GM12878 (cell line): ENCODE results near the gene NEK11. TPM values are rescaled to one million over a fixed set of nuclear protein-coding genes. Genes with fewer than 3 reads are reported as not detected.

Experiments
- ATAC-seq: fragments of 200-7000 bp; cut with Tn5 transposase; 3 replicates; pipeline ENCODE4 v1.9.1; 2020; ENCODE audit warnings: mild to moderate bottlenecking, moderate library complexity
- BruUV-seq: library from RNA; stranded (reverse); fragments of 400-500 nt; replicated peaks from 2 replicates; lab custom pipeline; 2021; lab: Mats Ljungman, UMichigan
- CTCF ChIA-PET: fragments of 300-600 bp; sonication (Branson Sonifier 250); formaldehyde crosslinking; extraction: SDS; loops from one replicate; lab custom pipeline; 2021; ENCODE audit warnings: inconsistent platforms; lab: Yijun Ruan, JAX
- POLR2A ChIA-PET: fragments of 350-600 bp; formaldehyde crosslinking; extraction: SDS; loops from one replicate; lab custom pipeline; 2021; ENCODE audit warnings: inconsistent platforms; lab: Charles Lee
- RAD21 ChIA-PET: fragments of 300-600 bp; sonication (Branson Sonifier 250); formaldehyde crosslinking; loops from one replicate; lab custom pipeline; 2023; ENCODE audit warnings: antibody characterized with exemption; ENCODE audit not compliant: unreplicated experiment; lab: Charles Lee
- SMC1A ChIA-PET: fragments of 300-600 bp; sonication (Branson Sonifier 250); formaldehyde crosslinking; loops from one replicate; lab custom pipeline; 2023; ENCODE audit not compliant: unreplicated experiment, uncharacterized antibody; lab: Charles Lee
- DNase-seq: peaks from one replicate; pipeline ENCODE4 v3.0.0-alpha.2; 2011; ENCODE audit warnings: low read depth, low spot score
- FAIRE-seq: peaks from 3 replicates; lab custom pipeline; 2011; peaks lifted over from hg19 to GRCh38; lab: Jason Lieb, UNC
- H2AFZ ChIP-seq: 2 replicates; pipeline ENCODE4 v1.6.0; 2011; ENCODE audit warnings: low read depth, low read length, control low read depth; ENCODE audit not compliant: control insufficient read depth
- H3K27ac ChIP-seq: 2 replicates; pipeline ENCODE4 v1.5.1; 2011; ENCODE audit warnings: control low read depth; ENCODE audit not compliant: control insufficient read depth, insufficient read depth
- H3K27me3 ChIP-seq, 2 experiments: replicated peaks in 1 of 2; 2 replicates each; pipeline versions ENCODE4 v1.6.0 to v1.6.1; 2011; ENCODE audit warnings: low read length in 1 of 2; ENCODE audit not compliant: control insufficient read depth in 2 of 2, insufficient read depth in 2 of 2
- H3K36me3 ChIP-seq, 2 experiments: 2 replicates each; pipeline ENCODE4 v1.5.1; 2011; ENCODE audit warnings: low read length in 1 of 2; ENCODE audit not compliant: control insufficient read depth in 2 of 2, insufficient read depth in 2 of 2
- H3K4me1 ChIP-seq: 2 replicates; pipeline ENCODE4 v1.6.1; 2011; ENCODE audit warnings: mild to moderate bottlenecking, low read length, moderate library complexity, mixed read lengths; ENCODE audit not compliant: control insufficient read depth, insufficient read depth
- H3K4me2 ChIP-seq: 2 replicates; pipeline ENCODE4 v1.6.0; 2011; ENCODE audit warnings: control low read depth; ENCODE audit not compliant: control insufficient read depth, insufficient read depth
- H3K4me3 ChIP-seq: fragments of 200-600 bp; sonication (generic); 2 replicates; pipeline ENCODE4 v1.5.1; 2016
- H3K79me2 ChIP-seq: 2 replicates; pipeline ENCODE4 v1.6.0; 2011; ENCODE audit warnings: low read length; ENCODE audit not compliant: control insufficient read depth, insufficient read depth
- H3K9ac ChIP-seq: 2 replicates; pipeline ENCODE4 v1.8.0; 2011; ENCODE audit warnings: low read length, control low read depth, mixed read lengths; ENCODE audit not compliant: control insufficient read depth, insufficient read depth
- H3K9me3 ChIP-seq: replicated peaks from 3 replicates; pipeline ENCODE4 v1.5.1; 2011; ENCODE audit warnings: mild to moderate bottlenecking, low read length; ENCODE audit not compliant: control insufficient read depth, insufficient read depth
- H4K20me1 ChIP-seq: 2 replicates; pipeline ENCODE4 v1.6.0; 2011; ENCODE audit not compliant: control insufficient read depth, insufficient read depth
- ATF7 ChIP-seq: fragments of 450-650 bp; IDR thresholded peaks from 2 replicates; pipeline ENCODE4 v1.6.1; 2016; ENCODE audit warnings: low read depth, mild to moderate bottlenecking
- CREM ChIP-seq: IDR thresholded peaks from 2 replicates; pipeline ENCODE4 v1.6.1; 2014; ENCODE audit warnings: antibody characterized with exemption, low read depth
- ETV6 ChIP-seq, 2 experiments: fragments of 450-650 bp in 1 of 2; IDR thresholded peaks in 1 of 2; conservative IDR thresholded peaks in 1 of 2; 2 replicates each; pipeline ENCODE4 v1.6.1; 2014; ENCODE audit warnings: antibody characterized with exemption in 1 of 2, borderline replicate concordance in 1 of 2, low read depth in 1 of 2, mild to moderate bottlenecking in 1 of 2, moderate library complexity in 1 of 2
- IKZF2 ChIP-seq, 2 experiments: fragments of 450-650 bp; IDR thresholded peaks; 2 replicates each; pipeline ENCODE4 v1.6.1; 2017; ENCODE audit warnings: mild to moderate bottlenecking in 2 of 2, moderate library complexity in 2 of 2
- JUND ChIP-seq: IDR thresholded peaks from 2 replicates; pipeline ENCODE4 v1.6.1; 2012; ENCODE audit warnings: low read depth, mild to moderate bottlenecking, low read length, improper control_type of control experiment, moderate library complexity
- MEF2B ChIP-seq: fragments of 450-650 bp; IDR thresholded peaks from 2 replicates; pipeline ENCODE4 v1.6.1; 2018; ENCODE audit warnings: mild to moderate bottlenecking, moderate library complexity; ENCODE audit not compliant: partially characterized antibody, poor library complexity, severe bottlenecking
- NFIC ChIP-seq: IDR thresholded peaks from 2 replicates; pipeline ENCODE4 v1.6.1; 2012; ENCODE audit warnings: low read depth, mild to moderate bottlenecking, inconsistent platforms, low read length, moderate library complexity
- NR2C1 ChIP-seq: fragments of 450-650 bp; IDR thresholded peaks from 2 replicates; pipeline ENCODE4 v1.6.1; 2017; ENCODE audit warnings: antibody characterized with exemption, mild to moderate bottlenecking, moderate library complexity
- PBX3 ChIP-seq: IDR thresholded peaks from 2 replicates; pipeline ENCODE4 v1.6.1; 2011; ENCODE audit warnings: mild to moderate bottlenecking, low read depth, low read length, moderate library complexity; ENCODE audit not compliant: insufficient replicate concordance
- POU2F2 ChIP-seq: IDR thresholded peaks from 3 replicates; pipeline ENCODE4 v1.6.1; 2011; ENCODE audit warnings: low read depth, mild to moderate bottlenecking, low read length, borderline replicate concordance
- RELA ChIP-seq: fragments of 450-650 bp; IDR thresholded peaks from 2 replicates; pipeline ENCODE4 v1.8.0; 2014; ENCODE audit warnings: borderline replicate concordance; ENCODE audit not compliant: partially characterized antibody
- SP1 ChIP-seq: IDR thresholded peaks from one replicate; pipeline ENCODE4 v1.6.1; 2011; ENCODE audit warnings: low read depth, low read length
- SREBF2 ChIP-seq: IDR thresholded peaks from 2 replicates; pipeline ENCODE4 v1.6.1; 2012; ENCODE audit warnings: mild to moderate bottlenecking, low read length
- WGBS: methylation state at CpG from one replicate; pipeline ENCODE4 v1.1.6; 2016; ENCODE audit warnings: low lambda C conversion rate; ENCODE audit not compliant: insufficient replicate concordance, insufficient coverage; ENCODE audit errors: missing lambda C conversion rate; 5-methylcytosine and 5-hydroxymethylcytosine counted together
- in situ Hi-C: fragments of 300-500 bp; cut with MboI; formaldehyde crosslinking; loops from 9 replicates; pipeline ENCODE4 v1.14.3; 2018; ENCODE audit warnings: mixed read lengths
- intact Hi-C: fragments of 100-400 bp; cut with micrococcal nuclease; formaldehyde crosslinking; loops from one replicate; pipeline ENCODE4 v1.14.2; 2022; ENCODE audit not compliant: unreplicated experiment
- polyA plus RNA-seq, 11 experiments: library from polyadenylated mRNA; depleted of rRNA in 4 of 11; unstranded in 6 of 11; stranded (reverse) in 5 of 11; fragments of >200 nt; fragmentation: Nextera tagmentation in 4 of 11; fragmentation: Illumina TruSeq in 1 of 11; extraction: Ambion mirVana in 4 of 11; extraction: Trizol in 1 of 11; gene quantifications; 1 replicate in 1 of 11; 2 replicates in 10 of 11; pipeline versions ENCODE4 v1.2.1 to v1.2.3, GENCODE V29; 2011 to 2016; ENCODE audit warnings: inconsistent platforms in 2 of 11, missing spikeins in 2 of 11, low read depth in 1 of 11
- total RNA-seq, 4 experiments: library from RNA; depleted of rRNA in 3 of 4; stranded (reverse); fragments of >200 nt in 3 of 4; fragmentation: Illumina TruSeq in 1 of 4; extraction: Trizol in 1 of 4; gene quantifications; 2 replicates each; pipeline versions ENCODE4 v1.2.1 to v1.2.3, GENCODE V29; 2013 to 2021
- TF ChIP-seq, protein P1 (sequence below): IDR thresholded peaks from 2 replicates; pipeline ENCODE4 v1.6.1; 2012; ENCODE audit warnings: mild to moderate bottlenecking, low read depth, low read length

NEK11 gene
- total and polyA plus RNA-seq, 10 of the 15 experiments (the other 5 are each of a cell fraction or from before 2014, with no cell fraction given), result 0.05 to 0.94 (median 0.36) TPM; not detected in 1

- DNase-seq (no peak), FAIRE-seq (no peak), ATAC-seq (no peak)
- Histone ChIP-seq H3K36me3 (no peaks in the 10 kb centered on the region), H3K27me3 (no peaks in the 10 kb centered on the region), H3K79me2 (no peaks in the 10 kb centered on the region), H3K4me3 (no peak overlapping the region), H3K4me2 (no peak overlapping the region), H2AFZ (no peak overlapping the region), H3K9me3 (no peaks in the 10 kb centered on the region; the same call in 2 of the 3 replicates), H3K27ac (no peak overlapping the region), H3K4me1 (no peaks in the 10 kb centered on the region), H4K20me1 (no peaks in the 10 kb centered on the region)
- no TSS peak for BruUV-seq
- RAD21 ChIA-PET, result no interaction called here
- CTCF ChIA-PET, result interaction anchor here (1.2 kb wide), 1 partner anchor 215 kb away, joined by 3 read pairs; no protein-coding TSS in a partner anchor
- 28% methylated on average over 2 of the region's 2 CpGs for WGBS
- SMC1A ChIA-PET, result interaction anchor here (1.9 kb wide), 1 partner anchor 12 kb away, joined by 4 read pairs; no protein-coding TSS in a partner anchor
- in situ Hi-C loops, result no loop called here
- TF ChIP-seq MEF2B, result no peak
- TF ChIP-seq, all 136 proteins: peak for 0
- POLR2A ChIA-PET, result no interaction called here
- H3K9ac ChIP-seq, result no peak overlapping the region
- intact Hi-C loops, result no loop called here
Observed at GRCh38 chr3:131341761-131342160, 315.1 kb downstream of the NEK11 start.

DNA sequence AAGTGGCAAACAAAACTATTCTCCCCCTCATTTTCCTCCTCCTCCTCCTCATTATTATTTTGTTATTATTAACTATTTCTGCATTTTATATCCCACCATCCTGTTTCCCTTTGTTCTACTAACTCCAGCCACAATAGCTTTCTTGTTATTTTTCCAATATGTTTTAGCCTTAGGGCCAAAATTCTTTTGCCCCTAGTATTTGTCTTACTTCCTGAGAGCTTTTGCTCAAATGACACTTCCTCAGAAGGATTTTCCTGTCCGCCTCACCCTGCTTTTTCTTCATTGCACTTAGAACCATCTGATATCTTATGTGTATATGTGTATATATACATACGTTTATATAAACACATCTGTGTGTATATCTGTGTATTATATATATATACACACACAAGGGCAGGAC lies 322.2 kb downstream of the NEK11 start:
- H3K27ac ChIP-seq, result no peak overlapping the region
- ATAC-seq (no peak), DNase-seq (no peak), FAIRE-seq (no peak)
- no peaks in the 10 kb centered on the region for H3K27me3 ChIP-seq
- ChIA-PET SMC1A (interaction anchor here (0.8 kb wide), 1 partner anchor 19 kb away, joined by 3 read pairs; no protein-coding TSS in a partner anchor), CTCF (no interaction called here), RAD21 (no interaction called here), POLR2A (no interaction called here)
- BruUV-seq, result no TSS peak
- WGBS, result 19% methylated on average over 2 of the region's 2 CpGs
- H2AFZ ChIP-seq, result no peak overlapping the region
- intact Hi-C loops (no loop called here), in situ Hi-C loops (no loop called here)
- H3K9me3 ChIP-seq, result no peaks in the 10 kb centered on the region
- H3K4me3 ChIP-seq, result no peak overlapping the region
- no peaks in the 10 kb centered on the region for H3K4me1 ChIP-seq
- no peaks in the 10 kb centered on the region for H4K20me1 ChIP-seq
- H3K36me3 ChIP-seq, result no peaks in the 10 kb centered on the region
- no peak overlapping the region for H3K9ac ChIP-seq
- H3K4me2 ChIP-seq, result no peak overlapping the region
- no peaks in the 10 kb centered on the region for H3K79me2 ChIP-seq
- TF ChIP-seq RELA (no peak), NR2C1 (no peak), NFIC (no peak), POU2F2 (no peak), IKZF2 (IDR thresholded peaks at IDR 0.05) (no peak), ETV6 (conservative IDR thresholded peaks at IDR 0.05 in 1 of 2, IDR thresholded peaks at IDR 0.05 in 1 of 2; ENCODE audit: borderline replicate concordance in 1 of 2, low read depth in 1 of 2) (no peak), SP1 (no peak), CREM (no peak), JUND (no peak), PBX3 (no peak), ATF7 (no peak), SREBF2 (no peak)
- TF ChIP-seq, protein P1, sequence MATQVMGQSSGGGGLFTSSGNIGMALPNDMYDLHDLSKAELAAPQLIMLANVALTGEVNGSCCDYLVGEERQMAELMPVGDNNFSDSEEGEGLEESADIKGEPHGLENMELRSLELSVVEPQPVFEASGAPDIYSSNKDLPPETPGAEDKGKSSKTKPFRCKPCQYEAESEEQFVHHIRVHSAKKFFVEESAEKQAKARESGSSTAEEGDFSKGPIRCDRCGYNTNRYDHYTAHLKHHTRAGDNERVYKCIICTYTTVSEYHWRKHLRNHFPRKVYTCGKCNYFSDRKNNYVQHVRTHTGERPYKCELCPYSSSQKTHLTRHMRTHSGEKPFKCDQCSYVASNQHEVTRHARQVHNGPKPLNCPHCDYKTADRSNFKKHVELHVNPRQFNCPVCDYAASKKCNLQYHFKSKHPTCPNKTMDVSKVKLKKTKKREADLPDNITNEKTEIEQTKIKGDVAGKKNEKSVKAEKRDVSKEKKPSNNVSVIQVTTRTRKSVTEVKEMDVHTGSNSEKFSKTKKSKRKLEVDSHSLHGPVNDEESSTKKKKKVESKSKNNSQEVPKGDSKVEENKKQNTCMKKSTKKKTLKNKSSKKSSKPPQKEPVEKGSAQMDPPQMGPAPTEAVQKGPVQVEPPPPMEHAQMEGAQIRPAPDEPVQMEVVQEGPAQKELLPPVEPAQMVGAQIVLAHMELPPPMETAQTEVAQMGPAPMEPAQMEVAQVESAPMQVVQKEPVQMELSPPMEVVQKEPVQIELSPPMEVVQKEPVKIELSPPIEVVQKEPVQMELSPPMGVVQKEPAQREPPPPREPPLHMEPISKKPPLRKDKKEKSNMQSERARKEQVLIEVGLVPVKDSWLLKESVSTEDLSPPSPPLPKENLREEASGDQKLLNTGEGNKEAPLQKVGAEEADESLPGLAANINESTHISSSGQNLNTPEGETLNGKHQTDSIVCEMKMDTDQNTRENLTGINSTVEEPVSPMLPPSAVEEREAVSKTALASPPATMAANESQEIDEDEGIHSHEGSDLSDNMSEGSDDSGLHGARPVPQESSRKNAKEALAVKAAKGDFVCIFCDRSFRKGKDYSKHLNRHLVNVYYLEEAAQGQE, result no peak
